SK-N-SH (cell line): Measurements from ENCODE around the gene SCYGR7. TPM values are rescaled to one million over a fixed set of nuclear protein-coding genes. Genes with fewer than 3 reads are reported as not detected.

ENCODE experiments used
- CTCF ChIA-PET: fragments of 300-600, 350-600 bp; formaldehyde crosslinking; extraction: SDS; loops from one replicate; lab custom pipeline; 2021; lab: Yijun Ruan, JAX
- POLR2A ChIA-PET: fragments of 350-600 bp; sonication (Branson Sonifier 250); formaldehyde crosslinking; extraction: SDS; loops from one replicate; lab custom pipeline; 2020; ENCODE audit warnings: antibody characterized with exemption, inconsistent platforms; lab: Yijun Ruan, JAX
- DNase-seq: peaks from one replicate; pipeline ENCODE4 v3.0.0; 2012
- H2AFZ ChIP-seq: fragments of 200-600 bp; sonication (generic); 2 replicates; pipeline ENCODE4 v1.8.1; 2016; ENCODE audit warnings: antibody characterized with exemption, mild to moderate bottlenecking, low read depth
- H3F3A ChIP-seq: fragments of 200-600 bp; sonication (generic); replicated peaks from 2 replicates; pipeline ENCODE3; 2016; ENCODE audit warnings: antibody characterized with exemption, mild to moderate bottlenecking; ENCODE audit not compliant: insufficient read depth
- H3K27ac ChIP-seq, 2 experiments: fragments of 200-500 bp in 1 of 2; fragments of 200-600 bp in 1 of 2; sonication (Bioruptor generic) in 1 of 2; sonication (generic), shearing (Covaris generic) in 1 of 2; 2 replicates each; pipeline versions ENCODE4 v1.5.1 to v1.6.1; 2014 to 2016; ENCODE audit warnings: low read depth in 2 of 2, inconsistent platforms in 1 of 2, low read length in 1 of 2, mild to moderate bottlenecking in 1 of 2, mixed read lengths in 1 of 2
- H3K27me3 ChIP-seq: fragments of 200-600 bp; sonication (generic), shearing (Covaris generic); 2 replicates; pipeline ENCODE4 v1.6.1; 2016; ENCODE audit warnings: mixed run types; ENCODE audit not compliant: insufficient read depth
- H3K36me3 ChIP-seq, 2 experiments: fragments of 200-500 bp in 1 of 2; fragments of 200-600 bp in 1 of 2; sonication (Bioruptor generic) in 1 of 2; sonication (generic) in 1 of 2; replicated peaks in 1 of 2; 2 replicates each; pipeline versions ENCODE3 to v1.5.1; 2014 to 2016; ENCODE audit warnings: low read length in 1 of 2, mild to moderate bottlenecking in 1 of 2; ENCODE audit not compliant: insufficient read depth in 2 of 2, control insufficient read depth in 1 of 2
- H3K4me1 ChIP-seq, 2 experiments: fragments of 200-500 bp in 1 of 2; fragments of 200-600 bp in 1 of 2; sonication (Bioruptor generic) in 1 of 2; sonication (generic), shearing (Covaris generic) in 1 of 2; 2 replicates each; pipeline versions ENCODE4 v1.5.1 to v1.6.1; 2014 to 2016; ENCODE audit warnings: low read depth in 1 of 2, low read length in 1 of 2, mixed run types in 1 of 2; ENCODE audit not compliant: insufficient read depth in 2 of 2, control insufficient read depth in 1 of 2
- H3K4me2 ChIP-seq: fragments of 200-600 bp; sonication (generic), shearing (Covaris generic); 2 replicates; pipeline ENCODE4 v1.6.1; 2017; ENCODE audit warnings: mixed run types
- H3K4me3 ChIP-seq, 2 experiments: fragments of 200-500 bp in 1 of 2; fragments of 200-600 bp in 1 of 2; sonication (Bioruptor generic) in 1 of 2; sonication (generic), shearing (Covaris generic) in 1 of 2; 2 replicates each; pipeline versions ENCODE4 v1.5.1 to v1.8.1; 2014 to 2016; ENCODE audit warnings: low read depth in 2 of 2, inconsistent platforms in 1 of 2, low read length in 1 of 2, mild to moderate bottlenecking in 1 of 2, mixed read lengths in 1 of 2, moderate library complexity in 1 of 2
- H3K79me2 ChIP-seq: fragments of 200-600 bp; sonication (generic); 2 replicates; pipeline ENCODE4 v1.8.1; 2017; ENCODE audit warnings: mild to moderate bottlenecking; ENCODE audit not compliant: insufficient read depth
- H3K9ac ChIP-seq: fragments of 200-600 bp; sonication (generic); 2 replicates; pipeline ENCODE4 v1.6.1; 2017; ENCODE audit warnings: mixed run types
- H3K9me2 ChIP-seq: fragments of 200-600 bp; sonication (generic); 2 replicates; pipeline ENCODE4 v1.6.1; 2017; ENCODE audit warnings: mixed run types
- H3K9me3 ChIP-seq: fragments of 200-600 bp; sonication (generic); 2 replicates; pipeline ENCODE4 v1.6.1; 2017; ENCODE audit warnings: mixed run types, mild to moderate bottlenecking, moderate library complexity
- H4K20me1 ChIP-seq: fragments of 200-600 bp; sonication (generic); 2 replicates; pipeline ENCODE4 v1.6.1; 2017; ENCODE audit warnings: mild to moderate bottlenecking, mixed run types; ENCODE audit not compliant: insufficient read depth
- EP300 ChIP-seq, 2 experiments: IDR thresholded peaks; 2 replicates each; pipeline versions ENCODE4 v1.4.0 to v1.6.1; 2012; ENCODE audit warnings: borderline replicate concordance in 1 of 2, low read depth in 1 of 2, low read length in 1 of 2
- EZH2phosphoT487 ChIP-seq: fragments of 200-600 bp; sonication (generic); IDR thresholded peaks from 2 replicates; pipeline ENCODE4 v1.6.1; 2017; ENCODE audit warnings: low read depth, mixed run types, mild to moderate bottlenecking, antibody characterized with exemption, moderate library complexity, borderline replicate concordance
- FOSL2 ChIP-seq: IDR thresholded peaks from 2 replicates; pipeline ENCODE4 v1.4.0; 2012; ENCODE audit warnings: low read depth, mild to moderate bottlenecking, moderate library complexity, borderline replicate concordance
- MAX ChIP-seq: IDR thresholded peaks from 2 replicates; pipeline ENCODE4 v1.4.0; 2012; ENCODE audit warnings: low read depth
- MEF2A ChIP-seq: IDR thresholded peaks from 2 replicates; pipeline ENCODE4 v1.4.0; 2012; ENCODE audit warnings: low read depth, borderline replicate concordance
- NFIC ChIP-seq: IDR thresholded peaks from 2 replicates; pipeline ENCODE4 v1.4.0; 2012; ENCODE audit warnings: borderline replicate concordance
- REST ChIP-seq: IDR thresholded peaks from 2 replicates; pipeline ENCODE4 v1.6.1; 2012; ENCODE audit warnings: mild to moderate bottlenecking, low read depth, low read length, moderate library complexity
- RFX5 ChIP-seq: IDR thresholded peaks from 2 replicates; pipeline ENCODE4 v1.6.1; 2012; ENCODE audit warnings: mild to moderate bottlenecking, improper control_type of control experiment, low read length
- SIN3A ChIP-seq: IDR thresholded peaks from 2 replicates; pipeline ENCODE4 v1.6.1; 2012; ENCODE audit warnings: low read depth, mild to moderate bottlenecking, low read length, moderate library complexity, borderline replicate concordance
- SMC3 ChIP-seq: IDR thresholded peaks from 2 replicates; pipeline ENCODE4 v1.6.1; 2012; ENCODE audit warnings: low read depth, low read length, improper control_type of control experiment
- TAF1 ChIP-seq: IDR thresholded peaks from 2 replicates; pipeline ENCODE4 v1.6.1; 2012; ENCODE audit warnings: low read depth, mild to moderate bottlenecking, low read length, moderate library complexity, borderline replicate concordance
- TEAD4 ChIP-seq: IDR thresholded peaks from 2 replicates; pipeline ENCODE4 v1.4.0; 2012; ENCODE audit warnings: mild to moderate bottlenecking, borderline replicate concordance; ENCODE audit not compliant: insufficient read depth
- USF2 ChIP-seq: fragments of 150-350 bp; IDR thresholded peaks from 2 replicates; pipeline ENCODE4 v1.6.1; 2017; ENCODE audit warnings: antibody characterized with exemption, low read length, low read depth, borderline replicate concordance
- WGBS: methylation state at CpG from one replicate; pipeline ENCODE4 v1.1.6; 2017; ENCODE audit warnings: low lambda C conversion rate; 5-methylcytosine and 5-hydroxymethylcytosine counted together
- polyA plus RNA-seq, 3 experiments: library from polyadenylated mRNA; depleted of rRNA; stranded (reverse); fragments of >200 nt; gene quantifications; 2 replicates each; pipeline ENCODE4 v1.2.3, GENCODE V29; 2012
- TF ChIP-seq, protein P1 (sequence below): IDR thresholded peaks from 2 replicates; pipeline ENCODE4 v1.4.0; 2012; ENCODE audit warnings: low read depth, borderline replicate concordance
- TF ChIP-seq, protein P2 (sequence below): fragments of 150-350 bp; IDR thresholded peaks from 2 replicates; pipeline ENCODE4 v1.6.1; 2016; ENCODE audit warnings: mild to moderate bottlenecking, low read depth, low read length

The SCYGR7 gene
- polyA plus RNA-seq, 1 of the 3 experiments (the other 2 are of a cell fraction): not detected

GRCh38 chr2:227703961-227704360 lies 24.2 kb upstream of the SCYGR7 start:
- no peaks in the 10 kb centered on the region for H3K4me1 ChIP-seq
- no peak for TF ChIP-seq FOSL2
- TF ChIP-seq NFIC: no peak
- no peak for TF ChIP-seq RFX5
- no peak for TF ChIP-seq USF2
- TF ChIP-seq, protein P1, sequence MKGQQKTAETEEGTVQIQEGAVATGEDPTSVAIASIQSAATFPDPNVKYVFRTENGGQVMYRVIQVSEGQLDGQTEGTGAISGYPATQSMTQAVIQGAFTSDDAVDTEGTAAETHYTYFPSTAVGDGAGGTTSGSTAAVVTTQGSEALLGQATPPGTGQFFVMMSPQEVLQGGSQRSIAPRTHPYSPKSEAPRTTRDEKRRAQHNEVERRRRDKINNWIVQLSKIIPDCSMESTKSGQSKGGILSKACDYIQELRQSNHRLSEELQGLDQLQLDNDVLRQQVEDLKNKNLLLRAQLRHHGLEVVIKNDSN: no peak
- TF ChIP-seq MEF2A: no peak
- no peak for TF ChIP-seq MAX
- no peak for TF ChIP-seq TEAD4
- TF ChIP-seq, protein P2, sequence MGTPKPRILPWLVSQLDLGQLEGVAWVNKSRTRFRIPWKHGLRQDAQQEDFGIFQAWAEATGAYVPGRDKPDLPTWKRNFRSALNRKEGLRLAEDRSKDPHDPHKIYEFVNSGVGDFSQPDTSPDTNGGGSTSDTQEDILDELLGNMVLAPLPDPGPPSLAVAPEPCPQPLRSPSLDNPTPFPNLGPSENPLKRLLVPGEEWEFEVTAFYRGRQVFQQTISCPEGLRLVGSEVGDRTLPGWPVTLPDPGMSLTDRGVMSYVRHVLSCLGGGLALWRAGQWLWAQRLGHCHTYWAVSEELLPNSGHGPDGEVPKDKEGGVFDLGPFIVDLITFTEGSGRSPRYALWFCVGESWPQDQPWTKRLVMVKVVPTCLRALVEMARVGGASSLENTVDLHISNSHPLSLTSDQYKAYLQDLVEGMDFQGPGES: no peak
- no peak for TF ChIP-seq EP300 (IDR thresholded peaks at IDR 0.05; ENCODE audit: borderline replicate concordance in 1 of 2, low read depth in 1 of 2, low read length in 1 of 2)
- TF ChIP-seq REST: no peak
- TF ChIP-seq TAF1: no peak
- TF ChIP-seq EZH2phosphoT487: no peak
- TF ChIP-seq SMC3: no peak
- no peak for TF ChIP-seq SIN3A
- H3K4me2 ChIP-seq: no peak overlapping the region
- H3K9me3 ChIP-seq: no peaks in the 10 kb centered on the region
- no peak for DNase-seq
- H3K9ac ChIP-seq: no peak overlapping the region
- POLR2A ChIA-PET: no interaction called here
- no peaks in the 10 kb centered on the region for H3K36me3 ChIP-seq
- CTCF ChIA-PET: no interaction called here
- H3F3A ChIP-seq: no peaks in the 10 kb centered on the region
- H3K4me3 ChIP-seq: no peak overlapping the region
- WGBS: 18% methylated on average over 3 of the region's 3 CpGs
- H3K27ac ChIP-seq: no peak overlapping the region
- H3K9me2 ChIP-seq: no peaks in the 10 kb centered on the region
- no peak overlapping the region for H2AFZ ChIP-seq
- H4K20me1 ChIP-seq: no peaks in the 10 kb centered on the region
- H3K79me2 ChIP-seq: no peaks in the 10 kb centered on the region
- peaks cover 17% of the 10 kb centered on the region; the same call in 1 of the 2 replicates for H3K27me3 ChIP-seq
